GM10266 (cell line): Measurements from ENCODE around the gene ATP1A1.
A peak's percentile ranks its signal among the peaks of the same experiment; 100 is the strongest.

Experiments used
- DNase-seq: peaks from one replicate; pipeline ENCODE4 v3.0.0; 2012; ENCODE audit errors: extremely low spot score
- TF ChIP-seq, protein P1 (sequence below): IDR thresholded peaks from 2 replicates; pipeline ENCODE4 v1.5.1; 2012; ENCODE audit warnings: mild to moderate bottlenecking, low read depth; ENCODE audit not compliant: control insufficient read depth, insufficient read depth; ENCODE audit errors: missing control alignments

The ATP1A1 gene

DNA sequence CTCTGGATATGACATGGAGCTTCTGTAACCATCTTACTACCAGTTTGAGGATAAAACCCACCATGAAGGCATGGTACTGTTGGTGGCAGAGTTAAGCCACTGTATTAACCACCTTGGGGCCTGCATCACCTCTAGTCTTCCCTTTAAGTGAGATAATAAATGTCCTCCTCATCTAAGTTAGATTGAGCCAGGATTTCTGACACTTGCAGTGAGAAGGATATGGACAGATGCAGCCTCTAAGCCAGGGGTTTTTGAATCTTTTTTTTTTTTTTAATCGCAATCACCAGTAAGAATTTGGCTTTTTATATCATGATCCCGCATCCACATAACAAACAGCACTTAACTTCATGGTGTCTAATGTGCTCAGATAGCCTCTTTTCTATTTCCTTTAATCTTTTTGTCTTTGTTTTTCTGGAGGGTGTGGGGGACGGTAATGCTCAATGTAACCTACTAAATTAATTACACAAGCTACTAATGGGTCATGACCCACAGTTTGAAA, 42.2 kb downstream of the ATP1A1 start:
- TF ChIP-seq, protein P1, sequence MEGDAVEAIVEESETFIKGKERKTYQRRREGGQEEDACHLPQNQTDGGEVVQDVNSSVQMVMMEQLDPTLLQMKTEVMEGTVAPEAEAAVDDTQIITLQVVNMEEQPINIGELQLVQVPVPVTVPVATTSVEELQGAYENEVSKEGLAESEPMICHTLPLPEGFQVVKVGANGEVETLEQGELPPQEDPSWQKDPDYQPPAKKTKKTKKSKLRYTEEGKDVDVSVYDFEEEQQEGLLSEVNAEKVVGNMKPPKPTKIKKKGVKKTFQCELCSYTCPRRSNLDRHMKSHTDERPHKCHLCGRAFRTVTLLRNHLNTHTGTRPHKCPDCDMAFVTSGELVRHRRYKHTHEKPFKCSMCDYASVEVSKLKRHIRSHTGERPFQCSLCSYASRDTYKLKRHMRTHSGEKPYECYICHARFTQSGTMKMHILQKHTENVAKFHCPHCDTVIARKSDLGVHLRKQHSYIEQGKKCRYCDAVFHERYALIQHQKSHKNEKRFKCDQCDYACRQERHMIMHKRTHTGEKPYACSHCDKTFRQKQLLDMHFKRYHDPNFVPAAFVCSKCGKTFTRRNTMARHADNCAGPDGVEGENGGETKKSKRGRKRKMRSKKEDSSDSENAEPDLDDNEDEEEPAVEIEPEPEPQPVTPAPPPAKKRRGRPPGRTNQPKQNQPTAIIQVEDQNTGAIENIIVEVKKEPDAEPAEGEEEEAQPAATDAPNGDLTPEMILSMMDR = no peak
- no peak for DNase-seq

DNA sequence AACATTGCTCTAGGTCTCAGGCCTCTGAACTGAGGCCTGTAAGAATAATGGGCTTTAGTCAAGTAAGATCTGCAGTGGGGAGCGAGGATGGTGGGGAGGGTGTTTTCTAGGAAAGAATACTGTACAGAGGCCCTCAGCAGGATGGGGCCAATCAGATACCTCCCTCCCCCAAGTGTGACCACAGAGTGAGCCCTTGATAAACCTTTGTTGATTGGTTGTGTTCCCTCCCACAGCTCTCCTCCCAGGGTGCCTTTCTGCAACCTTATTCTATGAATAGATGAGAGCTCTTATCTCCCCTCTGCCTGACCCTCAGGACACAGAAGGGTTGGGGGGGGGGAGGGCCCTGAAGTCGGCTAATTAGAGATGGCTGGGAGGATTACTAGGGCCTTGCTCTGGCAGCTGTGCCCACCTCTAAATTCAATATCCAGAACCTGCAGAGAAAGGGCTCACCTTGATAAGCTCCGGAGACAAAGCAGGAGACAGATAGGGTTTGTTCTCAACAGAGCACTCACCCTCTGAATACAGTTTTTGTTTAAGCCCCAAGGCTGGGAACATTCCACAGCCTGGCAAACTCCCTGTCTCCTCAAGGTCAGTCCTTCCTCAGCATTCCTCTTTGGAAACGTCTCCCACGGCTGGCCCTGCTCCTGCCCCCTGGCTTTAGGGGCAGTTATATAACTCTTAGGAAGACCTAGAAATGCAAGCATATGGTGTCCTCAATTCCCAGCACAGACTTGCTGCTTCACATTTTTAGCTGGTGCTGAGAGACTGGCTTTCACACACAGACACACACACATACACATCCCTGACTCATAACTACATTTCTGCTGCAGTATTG, 42.9 kb downstream of the ATP1A1 start:
- DNase-seq = no peak
- TF ChIP-seq, protein P1 = no peak

DNA sequence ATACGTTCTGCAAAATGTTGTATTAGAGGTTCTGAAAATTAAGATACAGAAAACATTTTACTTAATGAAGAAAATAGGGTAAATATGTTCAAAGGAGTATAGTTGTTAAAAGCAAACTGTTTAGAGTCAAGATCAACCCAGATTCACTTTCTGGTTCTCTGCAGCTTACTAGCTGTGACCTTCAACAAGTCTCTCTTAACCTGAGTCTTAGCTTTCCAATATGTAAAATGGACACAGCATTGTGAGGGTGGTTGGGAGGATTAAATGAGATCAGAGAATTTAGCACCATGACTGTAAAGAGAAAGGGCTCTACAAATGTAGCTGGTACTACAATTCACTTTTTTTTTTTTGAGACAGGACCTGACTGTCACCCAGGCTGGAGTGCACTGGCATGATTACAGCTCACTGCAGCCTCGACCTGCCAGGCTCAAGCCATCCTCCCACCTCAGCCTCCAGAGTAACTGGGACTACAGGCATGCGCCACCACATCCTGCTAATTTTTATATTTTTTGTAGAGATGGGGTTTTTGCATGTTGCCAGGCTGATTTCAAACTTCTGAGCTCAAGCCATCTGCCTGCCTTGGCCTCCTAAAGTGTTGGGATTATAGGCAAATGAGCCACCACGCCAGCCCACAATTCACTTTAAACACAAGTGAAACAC, 43.9 kb downstream of the ATP1A1 start:
- no peak for DNase-seq
- TF ChIP-seq, protein P1 = no peak

DNA sequence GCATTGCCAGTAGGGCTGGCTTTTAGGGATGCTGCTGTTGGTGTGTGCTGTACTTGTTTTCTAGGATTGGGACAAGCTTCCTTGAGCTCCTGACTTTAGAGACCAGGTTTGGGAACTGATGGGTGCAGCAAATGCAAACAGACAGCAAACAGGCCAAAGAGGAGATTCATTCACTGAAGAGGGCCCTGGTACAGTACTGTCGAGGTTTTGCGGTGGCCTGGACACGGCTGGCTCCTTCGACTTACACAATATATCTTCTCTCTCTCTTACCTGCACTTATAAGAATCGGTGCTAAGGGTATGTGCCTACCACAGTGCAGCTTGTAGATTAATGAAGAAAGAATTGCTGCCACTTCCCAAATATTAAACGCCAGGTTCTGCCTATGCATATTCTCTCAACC, 44.6 kb downstream of the ATP1A1 start:
- no peak for DNase-seq
- TF ChIP-seq, protein P1 = no peak

DNA sequence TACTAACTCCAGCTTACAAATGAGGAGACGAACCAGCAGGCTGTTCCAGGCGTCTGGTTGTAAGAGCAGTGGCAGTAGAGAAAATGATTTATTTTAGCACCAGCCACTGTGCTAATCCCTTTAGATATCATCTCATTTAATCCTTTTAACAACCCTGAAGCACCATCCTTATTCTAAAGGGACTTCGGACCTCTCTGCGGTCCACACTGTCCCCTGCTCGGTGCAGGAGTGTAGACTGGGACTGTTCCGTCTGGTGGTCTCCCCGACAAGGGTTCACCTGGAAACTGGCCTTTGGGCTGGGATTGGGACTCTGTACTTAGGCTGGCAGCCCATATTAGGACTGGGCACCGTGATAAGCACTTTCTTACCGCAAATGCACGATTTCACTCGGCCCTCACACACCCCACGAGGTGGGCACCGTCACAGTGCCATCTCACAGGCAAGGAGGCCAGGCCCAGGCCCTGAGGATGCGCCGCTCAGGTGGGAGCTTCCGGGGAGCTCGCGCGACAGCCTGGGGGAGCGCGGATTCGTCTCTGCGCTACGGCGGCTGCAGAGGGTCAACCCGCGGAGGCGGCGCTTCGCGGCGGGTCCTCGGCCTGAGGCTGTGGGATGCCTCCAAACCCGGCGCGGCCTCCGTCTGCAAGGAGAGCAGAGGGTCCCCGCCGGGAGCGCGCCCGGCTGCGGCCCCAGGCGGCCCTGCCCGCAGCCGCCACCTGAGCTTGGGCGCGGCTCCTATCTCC, 45.2 kb downstream of the ATP1A1 start:
- peak; percentile 83 for DNase-seq
- TF ChIP-seq, protein P1 = no peak

DNA sequence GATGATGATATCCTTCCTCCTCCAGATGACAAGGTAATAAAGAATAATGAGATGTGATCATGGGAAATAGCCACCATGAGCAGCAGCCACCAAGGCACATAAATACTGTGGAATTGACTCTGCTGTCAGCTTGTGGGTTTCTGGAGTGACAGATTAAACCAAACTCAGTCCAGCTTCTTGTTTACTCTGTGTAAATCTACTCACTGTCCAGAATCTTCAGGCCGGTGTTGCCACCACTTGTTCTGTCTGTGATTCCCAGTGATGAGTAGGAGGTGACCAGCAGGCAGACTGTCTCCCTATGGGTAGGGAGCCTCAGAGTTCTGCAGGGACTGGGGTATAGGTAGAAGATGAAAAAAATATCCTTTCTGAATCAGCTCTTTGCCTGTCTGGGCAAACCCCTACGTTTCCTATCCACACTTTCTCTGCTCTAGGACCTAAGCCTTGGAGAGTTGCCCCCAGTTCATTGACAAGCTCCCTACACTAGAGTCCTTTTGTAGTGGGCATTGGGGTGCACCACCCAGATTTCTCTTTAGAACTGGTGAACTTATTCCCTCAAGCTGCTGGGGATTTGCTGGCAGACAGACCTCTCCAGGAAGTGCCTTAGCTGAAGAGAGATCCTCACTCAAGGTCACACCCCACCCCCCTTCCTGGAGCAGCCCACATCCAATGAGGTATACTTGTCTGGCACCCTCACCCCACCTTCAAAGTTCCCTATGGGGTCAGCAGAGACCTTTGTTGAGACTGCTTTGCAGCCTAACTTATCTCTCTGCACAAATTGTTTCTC, 47.6 kb downstream of the ATP1A1 start:
- TF ChIP-seq, protein P1 = no peak

More for the DNA sequence above, 47.6 kb downstream of the ATP1A1 start:
- DNase-seq = no peak
